GM10847 (cell line): ENCODE measurements around the gene MRS2.

ENCODE experiments used
- POLR2A ChIP-seq: IDR thresholded peaks from 2 replicates; pipeline ENCODE4 v1.6.1; 2011; ENCODE audit not compliant: insufficient read length; ENCODE audit errors: extremely low read depth

The MRS2 gene

DNA sequence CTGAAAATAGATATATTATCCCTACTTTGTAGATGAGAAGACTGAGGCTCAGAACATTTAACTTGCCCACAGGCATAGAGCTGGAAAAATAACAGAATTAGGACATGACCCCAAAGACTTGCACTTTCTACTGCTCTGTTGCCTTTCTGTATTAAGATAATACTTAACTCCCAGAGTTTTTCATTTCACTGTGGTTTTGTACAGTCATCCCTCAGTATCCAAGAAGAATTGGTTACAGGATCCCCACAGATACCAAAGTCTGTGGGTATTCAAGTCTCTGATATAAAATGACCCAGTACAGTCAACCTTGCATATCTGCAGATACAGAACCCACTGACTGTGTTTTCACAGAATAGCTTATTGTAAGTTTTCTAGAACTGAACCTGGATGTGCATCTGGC, 16.8 kb downstream of the MRS2 start:
- no peak for TF ChIP-seq POLR2A

DNA sequence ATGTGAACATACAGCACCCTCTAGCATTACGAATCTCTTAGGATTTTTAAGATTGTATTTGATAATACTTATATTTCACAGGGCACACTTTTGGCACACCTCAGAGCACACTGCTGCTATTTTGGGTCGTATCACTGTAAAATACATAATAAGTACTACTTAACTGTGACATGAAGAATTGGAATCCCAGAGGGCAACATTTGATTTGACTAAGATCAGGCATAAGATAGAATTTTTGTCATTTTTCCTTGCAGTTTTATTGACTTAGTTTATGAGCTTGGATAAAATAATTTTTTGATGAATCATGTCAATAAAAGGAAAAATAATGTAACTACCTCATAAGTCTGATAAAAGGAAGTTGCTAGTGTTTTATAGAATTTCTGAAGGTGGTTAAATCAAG, 22.4 kb downstream of the MRS2 start:
- TF ChIP-seq POLR2A: no peak

DNA sequence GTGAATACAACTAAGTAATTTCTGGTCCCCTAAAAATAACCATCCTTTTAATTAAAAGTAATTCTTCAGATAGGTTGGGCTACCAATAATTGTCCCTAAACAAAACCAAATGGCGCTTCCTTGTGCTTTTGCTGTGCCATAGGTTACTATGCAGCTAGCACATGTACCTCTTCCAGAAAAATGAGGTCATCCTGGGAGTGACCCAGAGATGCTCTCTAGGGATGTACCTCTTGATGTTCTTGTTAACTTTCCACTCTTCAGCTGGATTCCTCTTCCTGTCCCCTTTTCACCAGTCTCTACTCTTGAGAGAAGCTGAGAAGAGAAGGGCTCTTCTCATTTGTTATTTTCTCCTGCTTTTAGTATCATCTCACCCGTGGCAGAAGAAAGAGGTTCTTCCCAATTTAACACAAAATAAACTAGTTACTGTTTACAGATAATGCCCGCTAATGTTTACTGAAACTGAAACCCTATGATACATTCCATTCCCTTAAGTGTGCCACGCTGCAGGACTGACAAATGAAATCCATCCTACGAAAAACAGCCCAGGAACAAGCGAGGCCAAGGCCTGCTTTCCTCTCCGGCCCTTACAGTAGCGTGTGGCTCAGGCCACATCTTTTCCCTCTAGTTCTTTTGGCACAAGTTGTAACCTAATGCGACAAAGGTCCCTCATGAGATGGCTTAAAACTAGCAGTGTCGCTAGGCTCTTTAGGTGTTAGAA, 24.2 kb downstream of the MRS2 start:
- TF ChIP-seq POLR2A: no peak

- no peak for TF ChIP-seq POLR2A
Observed at GRCh38 chr6:24428615-24429014, 25.9 kb downstream of the MRS2 start.

DNA sequence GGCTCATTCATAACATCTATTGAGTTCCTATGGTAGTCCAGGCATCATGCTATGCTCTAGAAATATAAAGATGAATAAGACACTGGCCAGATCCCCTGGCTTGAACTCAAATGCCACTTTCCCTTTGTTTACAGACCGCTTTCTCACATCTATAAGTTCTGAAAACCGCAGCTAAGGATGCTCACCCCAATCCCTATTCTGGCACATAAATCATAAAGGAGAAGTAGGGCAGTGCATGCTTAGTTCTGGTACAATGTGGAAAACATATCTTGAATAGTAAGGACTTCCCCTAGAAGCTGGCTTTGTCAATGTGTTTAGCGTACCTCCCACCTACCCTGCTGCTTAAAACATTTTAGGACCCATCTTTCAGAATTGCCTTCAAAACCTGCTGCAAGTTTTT, 26.4 kb downstream of the MRS2 start:
- TF ChIP-seq POLR2A: no peak

GRCh38 chr6:24430086-24430485, 27.4 kb downstream of the MRS2 start:
- TF ChIP-seq POLR2A: no peak

- no peak for TF ChIP-seq POLR2A
Observed at GRCh38 chr6:24431045-24431451, 28.3 kb downstream of the MRS2 start.

- no peak for TF ChIP-seq POLR2A
Observed at GRCh38 chr6:24432611-24433010, 29.9 kb downstream of the MRS2 start.

- TF ChIP-seq POLR2A: no peak
Observed at GRCh38 chr6:24436979-24437378, 34.2 kb downstream of the MRS2 start.

DNA sequence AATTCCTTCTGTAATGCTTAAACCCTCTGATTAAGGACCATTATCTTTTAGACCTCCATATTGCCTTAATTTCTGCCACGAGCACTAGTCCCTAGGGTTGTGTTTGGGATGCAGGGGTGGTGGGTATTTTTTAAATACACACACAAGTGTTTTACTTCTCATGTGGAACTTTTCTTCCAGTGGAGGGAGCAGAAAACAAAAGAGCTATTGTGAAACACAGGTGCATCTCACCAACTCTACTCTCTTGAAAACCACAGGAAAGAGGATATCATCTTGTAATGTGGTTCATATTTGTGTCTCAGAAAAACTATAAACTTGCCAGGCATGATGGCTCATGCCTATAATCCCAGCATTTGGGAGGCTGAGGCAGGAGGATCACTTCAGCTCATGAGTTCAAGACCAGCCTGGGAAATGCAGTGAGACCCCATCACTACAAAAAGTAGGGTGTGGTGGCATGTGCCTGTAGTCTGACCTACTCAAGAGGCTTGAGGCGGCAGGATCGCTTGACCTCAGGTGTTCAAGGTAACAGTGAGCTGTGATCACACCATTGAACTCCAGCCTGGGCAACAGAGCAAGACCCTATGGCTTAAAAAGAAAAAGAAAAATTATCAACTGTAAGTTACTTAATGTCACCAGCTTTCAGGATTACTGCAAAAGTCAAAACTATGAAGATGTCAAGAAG, 37.3 kb downstream of the MRS2 start:
- no peak for TF ChIP-seq POLR2A

GRCh38 chr6:24440897-24441598, 38.3 kb downstream of the MRS2 start:
- no peak for TF ChIP-seq POLR2A

DNA sequence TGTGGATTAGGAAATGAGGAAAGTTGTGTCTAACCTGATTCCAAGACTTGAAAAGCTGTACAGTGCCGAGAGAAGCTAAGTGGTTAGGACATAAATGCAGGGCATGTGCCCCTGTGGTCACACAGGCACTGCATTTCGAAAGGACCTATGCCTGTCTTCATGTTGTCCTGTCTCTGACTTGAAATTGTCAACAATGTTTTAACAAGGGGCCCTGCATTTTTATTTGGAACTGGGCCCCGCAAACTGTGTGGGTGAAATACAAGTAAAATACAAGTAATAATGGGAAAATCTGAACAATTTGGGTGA, 38.8 kb downstream of the MRS2 start:
- TF ChIP-seq POLR2A: no peak

GRCh38 chr6:24444588-24444987, 41.9 kb downstream of the MRS2 start:
- TF ChIP-seq POLR2A: no peak

- no peak for TF ChIP-seq POLR2A
Observed at GRCh38 chr6:24445704-24446103, 43.0 kb downstream of the MRS2 start.

GRCh38 chr6:24446670-24447069, 43.9 kb downstream of the MRS2 start:
- TF ChIP-seq POLR2A: no peak

- TF ChIP-seq POLR2A: no peak
Observed at GRCh38 chr6:24448396-24448795, 45.7 kb downstream of the MRS2 start.
